Stomach smooth muscle (tissue), 2 donors: ENCODE data around the gene ATXN1L.
A peak's percentile ranks its signal among the peaks of the same experiment; 100 is the strongest.
"Not testable (repeated sequence)": the region's sequence is repeated elsewhere in the genome, so short reads cannot be mapped to it uniquely, and the experiment has no call there.

Experiments
- H3K27ac ChIP-seq: one replicate; pipeline ENCODE4 v1.7.0; 2013; ENCODE audit warnings: mild to moderate bottlenecking, low read length, inconsistent platforms
- H3K27me3 ChIP-seq, 2 donors: one replicate each; pipeline ENCODE4 v1.7.0; 2013; ENCODE audit warnings: low read length in 2 of 2; ENCODE audit not compliant: insufficient read depth in 2 of 2, control insufficient read depth in 1 of 2
- H3K36me3 ChIP-seq, 2 donors: one replicate each; pipeline ENCODE4 v1.7.0; 2013; ENCODE audit warnings: low read length in 2 of 2; ENCODE audit not compliant: control insufficient read depth in 2 of 2, insufficient read depth in 2 of 2
- H3K4me1 ChIP-seq: one replicate; pipeline ENCODE4 v1.7.0; 2013; ENCODE audit warnings: low read length; ENCODE audit not compliant: control insufficient read depth, insufficient read depth
- H3K4me3 ChIP-seq, 2 donors: one replicate each; pipeline ENCODE4 v1.7.0; 2013; ENCODE audit warnings: low read length in 2 of 2
- H3K9ac ChIP-seq, 2 donors: one replicate each; pipeline ENCODE4 v1.7.0; 2013; ENCODE audit warnings: low read length in 2 of 2, mild to moderate bottlenecking in 1 of 2
- H3K9me3 ChIP-seq, 2 donors: one replicate each; pipeline ENCODE4 v1.7.0; 2013; ENCODE audit warnings: low read length in 2 of 2; ENCODE audit not compliant: control insufficient read depth in 2 of 2
- donor health status: healthy.
- donor health status: Pancreatic carcinoma.

Gene ATXN1L

GRCh38 chr16:71845639-71846430 lies at the start of gene ATXN1L:
Gene ATXN1L, plus strand, starts transcription at chr16:71845976. Its CDS starts 3,765 bp downstream, at chr16:71849741.
- peaks cover 16 to 17% of the 10 kb centered on the region in 2 donors for H3K36me3 ChIP-seq
- H3K4me3 ChIP-seq: peak within 1 kb of the TSS; percentile 73 to 94
- H3K4me1 ChIP-seq: peaks cover 10% of the 10 kb centered on the region
- H3K27ac ChIP-seq: peak within 1 kb of the TSS; percentile 82
- no peaks in the 10 kb centered on the region for H3K27me3 ChIP-seq
- no peaks in the 10 kb centered on the region for H3K9me3 ChIP-seq
- H3K9ac ChIP-seq: peak within 1 kb of the TSS; percentile 94

GRCh38 chr16:71796501-71797097 lies 49.2 kb upstream of the ATXN1L start:
- Histone ChIP-seq H3K9me3 (no peaks in the 10 kb centered on the region), H3K27me3 (no peaks in the 10 kb centered on the region), H3K9ac (no peak overlapping the region), H3K36me3 (peaks cover 4 to 5% of the 10 kb centered on the region in 2 donors), H3K4me3 (no peak overlapping the region), H3K27ac (no peak overlapping the region), H3K4me1 (peaks cover 3% of the 10 kb centered on the region)

- Histone ChIP-seq H3K9me3 (no peaks in the 10 kb centered on the region), H3K9ac (no peak overlapping the region), H3K4me1 (peaks cover 5% of the 10 kb centered on the region)
Observed at GRCh38 chr16:71803305-71803690, 42.5 kb upstream of the ATXN1L start.

GRCh38 chr16:71807905-71808592 lies 37.7 kb upstream of the ATXN1L start:
- H3K27me3 ChIP-seq: no peaks in the 10 kb centered on the region
- no peaks in the 10 kb centered on the region for H3K36me3 ChIP-seq
- peaks cover 5% of the 10 kb centered on the region for H3K4me1 ChIP-seq
- H3K9me3 ChIP-seq: no peaks in the 10 kb centered on the region
- H3K4me3 ChIP-seq: peak overlapping the region; percentile 87 to 99
- H3K9ac ChIP-seq: peak overlapping the region; percentile 97 to 100
- H3K27ac ChIP-seq: peak overlapping the region; percentile 98

More at GRCh38 chr16:71803305-71803690, 42.5 kb upstream of the ATXN1L start:
- Histone ChIP-seq H3K27ac (no peak overlapping the region), H3K27me3 (no peaks in the 10 kb centered on the region), H3K36me3 (peaks cover under 1 to 2% of the 10 kb centered on the region in 2 donors), H3K4me3 (no peak overlapping the region)

- no peaks in the 10 kb centered on the region for H3K27me3 ChIP-seq
- H3K4me3 ChIP-seq: peak within 1 kb of the TSS; percentile 97 to 99
- peak within 1 kb of the TSS; percentile 98 for H3K27ac ChIP-seq
- H3K9me3 ChIP-seq: no peaks in the 10 kb centered on the region
- no peaks in the 10 kb centered on the region for H3K36me3 ChIP-seq
- H3K9ac ChIP-seq: peak within 1 kb of the TSS; percentile 97 to 100
- peaks cover 5% of the 10 kb centered on the region for H3K4me1 ChIP-seq
Observed at GRCh38 chr16:71808593-71809459, 37.0 kb upstream of the ATXN1L start, which contains the start of gene AP1G1. Gene AP1G1, minus strand, starts transcription at chr16:71808834. Its CDS starts 19,355 bp downstream, at chr16:71789479.

GRCh38 chr16:71810155-71810530 lies 35.6 kb upstream of the ATXN1L start:
- not testable (repeated sequence) for H3K4me3 ChIP-seq, H3K9ac ChIP-seq, H3K27me3 ChIP-seq, H3K27ac ChIP-seq, H3K36me3 ChIP-seq, H3K9me3 ChIP-seq, H3K4me1 ChIP-seq

GRCh38 chr16:71811261-71811803 lies 34.4 kb upstream of the ATXN1L start:
- H3K36me3 ChIP-seq: no peaks in the 10 kb centered on the region
- H3K9me3 ChIP-seq: no peaks in the 10 kb centered on the region
- no peak overlapping the region for H3K9ac ChIP-seq
- no peaks in the 10 kb centered on the region for H3K27me3 ChIP-seq
- H3K27ac ChIP-seq: no peak overlapping the region
- no peak overlapping the region for H3K4me3 ChIP-seq
- peaks cover 4% of the 10 kb centered on the region for H3K4me1 ChIP-seq

GRCh38 chr16:71817155-71817500 lies 28.6 kb upstream of the ATXN1L start:
- peak overlapping the region in 1 of 2 donors; percentile 25 for H3K4me3 ChIP-seq
- H3K27me3 ChIP-seq, H3K36me3 ChIP-seq, H3K9me3 ChIP-seq: not testable (repeated sequence)
- H3K9ac ChIP-seq: peak overlapping the region; percentile 42 to 55
- peak overlapping the region; percentile 71 for H3K27ac ChIP-seq
- peaks cover 17% of the 10 kb centered on the region for H3K4me1 ChIP-seq

- H3K9me3 ChIP-seq: no peaks in the 10 kb centered on the region
- H3K36me3 ChIP-seq: no peaks in the 10 kb centered on the region
- no peak overlapping the region for H3K9ac ChIP-seq
- no peaks in the 10 kb centered on the region for H3K4me1 ChIP-seq
- H3K27ac ChIP-seq: no peak overlapping the region
- no peak overlapping the region for H3K4me3 ChIP-seq
- H3K27me3 ChIP-seq: no peaks in the 10 kb centered on the region
Observed at GRCh38 chr16:71826533-71827017, 19.2 kb upstream of the ATXN1L start.

- no peak overlapping the region for H3K4me3 ChIP-seq
- H3K27ac ChIP-seq: no peak overlapping the region
- no peaks in the 10 kb centered on the region for H3K27me3 ChIP-seq
- H3K36me3 ChIP-seq: no peaks in the 10 kb centered on the region
- H3K9ac ChIP-seq: no peak overlapping the region
- no peaks in the 10 kb centered on the region for H3K4me1 ChIP-seq
- no peaks in the 10 kb centered on the region for H3K9me3 ChIP-seq
Observed at GRCh38 chr16:71830359-71830758, 15.4 kb upstream of the ATXN1L start.
